ENCODE data around the gene FCER1G. TPM values are rescaled to one million over a fixed set of nuclear protein-coding genes. Genes with fewer than 3 reads are reported as not detected.

The FCER1G gene
- polyA plus RNA-seq, 1 donor, result 35.9 TPM

- H3K27me3 ChIP-seq (ENCODE audit: control insufficient read depth, insufficient read depth, low read length), result no peaks in the 10 kb centered on the region
- H3K9me3 ChIP-seq (ENCODE audit: control insufficient read depth, low read depth, low read length), result no peaks in the 10 kb centered on the region
- H3K27ac ChIP-seq (ENCODE audit: low read length), result peak overlapping the region; percentile 22
- DNase-seq, result no peak
- no CpG with 5 or more reads among the region's 3 CpGs for WGBS (ENCODE audit: insufficient coverage, low lambda C conversion rate)
- H3K36me3 ChIP-seq (ENCODE audit: control insufficient read depth, insufficient read depth, low read length), result no peaks in the 10 kb centered on the region
- H3K4me3 ChIP-seq (ENCODE audit: low read length), result no peak overlapping the region
- peaks cover 4% of the 10 kb centered on the region for H3K4me1 ChIP-seq (ENCODE audit: control insufficient read depth, insufficient read depth, low read length)
These were observed 51.1 kb downstream of the FCER1G start for GRCh38 chr1:161266202-161266601.

- WGBS (ENCODE audit: insufficient coverage, low lambda C conversion rate), result no CpG with 5 or more reads among the region's 2 CpGs
- DNase-seq, result no peak
- H3K4me3 ChIP-seq (ENCODE audit: low read length), result no peak overlapping the region
- no peaks in the 10 kb centered on the region for H3K36me3 ChIP-seq (ENCODE audit: control insufficient read depth, insufficient read depth, low read length)
- no peaks in the 10 kb centered on the region for H3K9me3 ChIP-seq (ENCODE audit: control insufficient read depth, low read depth, low read length)
- no peak overlapping the region for H3K27ac ChIP-seq (ENCODE audit: low read length)
- H3K4me1 ChIP-seq (ENCODE audit: control insufficient read depth, insufficient read depth, low read length), result no peaks in the 10 kb centered on the region
- H3K27me3 ChIP-seq (ENCODE audit: control insufficient read depth, insufficient read depth, low read length), result no peaks in the 10 kb centered on the region
These were observed 51.7 kb downstream of the FCER1G start for GRCh38 chr1:161266836-161267235.

- DNase-seq, result no peak
- WGBS (ENCODE audit: insufficient coverage, low lambda C conversion rate), result no CpG with 5 or more reads among the region's 3 CpGs
- Histone ChIP-seq H3K27me3 (ENCODE audit: control insufficient read depth, insufficient read depth, low read length) (no peaks in the 10 kb centered on the region), H3K36me3 (ENCODE audit: control insufficient read depth, insufficient read depth, low read length) (no peaks in the 10 kb centered on the region), H3K4me1 (ENCODE audit: control insufficient read depth, insufficient read depth, low read length) (no peaks in the 10 kb centered on the region), H3K27ac (ENCODE audit: low read length) (no peak overlapping the region), H3K9me3 (ENCODE audit: control insufficient read depth, low read depth, low read length) (no peaks in the 10 kb centered on the region), H3K4me3 (ENCODE audit: low read length) (no peak overlapping the region)
These were observed 52.2 kb downstream of the FCER1G start for GRCh38 chr1:161267321-161267720.

Other genes with a start within 250 kb of the FCER1G start
- gene F11R, start 194.1 kb upstream of the FCER1G start, polyA plus RNA-seq, result 132 TPM
- gene TSTD1, start 176.3 kb upstream of the FCER1G start, polyA plus RNA-seq, result 60.9 TPM
- 56.9 TPM for gene USF1, start 169.3 kb upstream of the FCER1G start, polyA plus RNA-seq
- gene ARHGAP30, start 145.4 kb upstream of the FCER1G start, polyA plus RNA-seq, result 5.7 TPM
- 0.42 TPM for gene NECTIN4, start 125.7 kb upstream of the FCER1G start, polyA plus RNA-seq
- gene KLHDC9, start 116.9 kb upstream of the FCER1G start, polyA plus RNA-seq, result 5.6 TPM
- gene PFDN2, start 97.3 kb upstream of the FCER1G start, polyA plus RNA-seq, result 72.5 TPM
- 80.6 TPM for gene NIT1, start 97.2 kb upstream of the FCER1G start, polyA plus RNA-seq
- 33.0 TPM for gene DEDD, start 82.6 kb upstream of the FCER1G start, polyA plus RNA-seq
- 135 TPM for gene UFC1, start 61.3 kb upstream of the FCER1G start, polyA plus RNA-seq
- gene USP21, start 55.8 kb upstream of the FCER1G start, polyA plus RNA-seq, result 29.4 TPM
- gene PPOX, start 48.9 kb upstream of the FCER1G start, polyA plus RNA-seq, result 26.2 TPM
- 38.4 TPM for gene B4GALT3, start 37.8 kb upstream of the FCER1G start, polyA plus RNA-seq
- 1.2 TPM for gene ADAMTS4, start 16.2 kb upstream of the FCER1G start, polyA plus RNA-seq
- gene NDUFS2, start 12.9 kb upstream of the FCER1G start, polyA plus RNA-seq, result 125 TPM
- 29.3 TPM for gene APOA2, start 8.3 kb downstream of the FCER1G start, polyA plus RNA-seq
- gene TOMM40L, start 10.8 kb downstream of the FCER1G start, polyA plus RNA-seq, result 16.2 TPM
- gene NR1I3, start 22.9 kb downstream of the FCER1G start, polyA plus RNA-seq, result 13.1 TPM
- 9.4 TPM for gene PCP4L1, start 43.5 kb downstream of the FCER1G start, polyA plus RNA-seq
- 10.1 TPM for gene MPZ, start 94.7 kb downstream of the FCER1G start, polyA plus RNA-seq
- 194 TPM for gene SDHC, start 99.1 kb downstream of the FCER1G start, polyA plus RNA-seq
- 0.15 TPM for gene CFAP126, start 152.6 kb downstream of the FCER1G start, polyA plus RNA-seq